Measurements from ENCODE around the gene HOMER3. TPM values are rescaled to one million over a fixed set of nuclear protein-coding genes. Genes with fewer than 3 reads are reported as not detected.
"Not testable (repeated sequence)": the region's sequence is repeated elsewhere in the genome, so short reads cannot be mapped to it uniquely, and the experiment has no call there.

The HOMER3 gene
- total RNA-seq, 1 donor from 2014 or later, result 78.8 TPM

- Mint-ChIP-seq H3K27ac (ENCODE audit: unreplicated experiment) (no peak overlapping the region), H3K4me3 (no peak overlapping the region), H3K36me3 (ENCODE audit: low read depth) (no peaks in the 10 kb centered on the region), H3K4me1 (no peaks in the 10 kb centered on the region), H3K27me3 (ENCODE audit: low read depth) (no peaks in the 10 kb centered on the region), H3K9me3 (peaks cover 5% of the 10 kb centered on the region)
- no peak for TF ChIP-seq CTCF (conservative IDR thresholded peaks at IDR 0.05)
- DNase-seq (ENCODE audit: low read depth, low spot score), result no peak
These were observed 13.1 kb upstream of the HOMER3 start for GRCh38 chr19:18954094-18954493.

GRCh38 chr19:18952364-18953003, 11.5 kb upstream of the HOMER3 start:
- H3K9me3 Mint-ChIP-seq, result not testable (repeated sequence)

GRCh38 chr19:18951721-18952281, 10.8 kb upstream of the HOMER3 start:
- H3K27me3 Mint-ChIP-seq (ENCODE audit: low read depth), result no peaks in the 10 kb centered on the region
- DNase-seq (ENCODE audit: low read depth, low spot score), result no peak
- H3K27ac Mint-ChIP-seq (ENCODE audit: unreplicated experiment), result no peak overlapping the region
- no peaks in the 10 kb centered on the region for H3K4me1 Mint-ChIP-seq
- no peak for TF ChIP-seq CTCF (conservative IDR thresholded peaks at IDR 0.05)
- H3K9me3 Mint-ChIP-seq, result peaks cover 5% of the 10 kb centered on the region
- H3K36me3 Mint-ChIP-seq (ENCODE audit: low read depth), result no peaks in the 10 kb centered on the region
- no peak overlapping the region for H3K4me3 Mint-ChIP-seq

More at GRCh38 chr19:18952364-18953003, 11.5 kb upstream of the HOMER3 start:
- H3K27me3 Mint-ChIP-seq (ENCODE audit: low read depth); H3K4me1 Mint-ChIP-seq; H3K36me3 Mint-ChIP-seq (ENCODE audit: low read depth); H3K27ac Mint-ChIP-seq (ENCODE audit: unreplicated experiment); H3K4me3 Mint-ChIP-seq; DNase-seq (ENCODE audit: low read depth, low spot score): not testable (repeated sequence)

GRCh38 chr19:18949858-18950257, 8.8 kb upstream of the HOMER3 start:
- Mint-ChIP-seq H3K4me3 (no peak overlapping the region), H3K36me3 (ENCODE audit: low read depth) (no peaks in the 10 kb centered on the region), H3K27me3 (ENCODE audit: low read depth) (no peaks in the 10 kb centered on the region), H3K4me1 (no peaks in the 10 kb centered on the region), H3K27ac (ENCODE audit: unreplicated experiment) (no peak overlapping the region), H3K9me3 (peaks cover 1% of the 10 kb centered on the region)
- no peak for TF ChIP-seq CTCF (conservative IDR thresholded peaks at IDR 0.05)
- DNase-seq (ENCODE audit: low read depth, low spot score), result no peak

GRCh38 chr19:18948976-18949356, 7.9 kb upstream of the HOMER3 start:
- Mint-ChIP-seq H3K27me3 (ENCODE audit: low read depth) (no peaks in the 10 kb centered on the region), H3K4me3 (no peak overlapping the region), H3K36me3 (ENCODE audit: low read depth) (no peaks in the 10 kb centered on the region), H3K4me1 (no peaks in the 10 kb centered on the region), H3K27ac (ENCODE audit: unreplicated experiment) (no peak overlapping the region), H3K9me3 (no peaks in the 10 kb centered on the region)
- no peak for DNase-seq (ENCODE audit: low read depth, low spot score)
- no peak for TF ChIP-seq CTCF (conservative IDR thresholded peaks at IDR 0.05)
